Measurements from ENCODE around the gene CIZ1.
"Not testable (repeated sequence)": the region's sequence is repeated elsewhere in the genome, so short reads cannot be mapped to it uniquely, and the experiment has no call there.

GRCh38 chr9:128129976-128130590 lies 61.3 kb downstream of the CIZ1 start:
- TF ChIP-seq ZNF274 (IDR thresholded peaks at IDR 0.05; ENCODE audit: low read depth, low read length); SUZ12 (IDR thresholded peaks at IDR 0.05; ENCODE audit: extremely low read depth, insufficient read depth, insufficient read length): not testable (repeated sequence)
